Left lung (tissue), 10 donors: ENCODE measurements around the gene ATXN7L3. TPM values are rescaled to one million over a fixed set of nuclear protein-coding genes. Genes with fewer than 3 reads are reported as not detected.
"Not testable (repeated sequence)": the region's sequence is repeated elsewhere in the genome, so short reads cannot be mapped to it uniquely, and the experiment has no call there.

Source experiments
- ATAC-seq: fragments of 200-7000 bp; cut with Tn5 transposase; one replicate; pipeline ENCODE4 v1.9.1; 2020; ENCODE audit warnings: moderate library complexity
- DNase-seq, 4 donors: peaks; one replicate each; pipeline ENCODE4 v3.0.0-alpha.2; 2013 to 2020
- H3K27ac ChIP-seq, 2 donors: fragments of 200-600 bp; sonication (generic) in 1 of 2; one replicate each; pipeline versions ENCODE4 v1.5.0 to v1.8.0; 2020 to 2021
- H3K27me3 ChIP-seq, 2 donors: fragments of 200-600 bp; sonication (generic) in 1 of 2; one replicate each; pipeline versions ENCODE4 v1.5.0 to v1.8.0; 2020 to 2021
- H3K36me3 ChIP-seq, 2 donors: fragments of 200-600 bp; sonication (generic) in 1 of 2; one replicate each; pipeline versions ENCODE4 v1.5.0 to v1.8.0; 2020 to 2021
- H3K4me1 ChIP-seq, 2 donors: fragments of 200-600 bp; one replicate each; pipeline ENCODE4 v1.8.0; 2021
- H3K4me3 ChIP-seq, 2 donors: fragments of 200-600 bp; sonication (generic) in 1 of 2; one replicate each; pipeline versions ENCODE4 v1.5.0 to v1.8.0; 2020 to 2021; ENCODE audit warnings: mild to moderate bottlenecking in 1 of 2
- H3K9me3 ChIP-seq, 2 donors: fragments of 200-600 bp; sonication (generic) in 1 of 2; one replicate each; pipeline versions ENCODE4 v1.5.0 to v1.8.0; 2020 to 2021
- CTCF ChIP-seq, 2 donors: fragments of 200-600 bp; sonication (generic) in 1 of 2; IDR thresholded peaks; one replicate each; pipeline versions ENCODE4 v1.5.0 to v1.8.0; 2021; ENCODE audit warnings: antibody characterized with exemption in 2 of 2
- intact Hi-C, 2 donors: fragments of 100-400 bp; cut with DNase I; formaldehyde crosslinking; loops; one replicate each; pipeline versions ENCODE4 v1.11.2 to v1.14.2; 2022
- polyA plus RNA-seq, 6 donors: library from polyadenylated mRNA; unstranded; fragments of 120-200 nt; gene quantifications; one replicate each; pipeline ENCODE4 v1.2.1, GENCODE V29; 2013; ENCODE audit not compliant: insufficient read length in 6 of 6
- total RNA-seq, 2 donors: library from RNA; stranded (reverse); fragmentation: NEBNext Ultra II Directional; extraction: Animal tissue kit (Norgen Biotek cat#: 25700); gene quantifications; one replicate each; pipeline ENCODE4 v1.2.1, GENCODE V29; 2021
- donor health status: DM: no; HTN: yes; CAD: no.
- donor health status: DM: no; HTN: no; CAD: no.

Gene ATXN7L3
- total and polyA plus RNA-seq, 8 donors: 51.3 to 81.8 (median 62.5) TPM

GRCh38 chr17:44159519-44160210, 40.0 kb downstream of the ATXN7L3 start:
- Histone ChIP-seq H3K27me3 (no peaks in the 10 kb centered on the region), H3K27ac (no peak overlapping the region), H3K4me3 (no peak overlapping the region), H3K9me3 (no peaks in the 10 kb centered on the region), H3K4me1 (no peaks in the 10 kb centered on the region), H3K36me3 (peaks cover 0 to 6% of the 10 kb centered on the region in 2 donors)
- DNase-seq (peak in 1 of 4 donors; percentile 20), ATAC-seq (no peak)
- intact Hi-C loops: loop anchor here in 1 of 2 donors (10.0 kb wide), 1 partner anchor 215 kb away; the partner anchor contains the start of gene PPY
- no peak for TF ChIP-seq CTCF (IDR thresholded peaks at IDR 0.05)

DNA sequence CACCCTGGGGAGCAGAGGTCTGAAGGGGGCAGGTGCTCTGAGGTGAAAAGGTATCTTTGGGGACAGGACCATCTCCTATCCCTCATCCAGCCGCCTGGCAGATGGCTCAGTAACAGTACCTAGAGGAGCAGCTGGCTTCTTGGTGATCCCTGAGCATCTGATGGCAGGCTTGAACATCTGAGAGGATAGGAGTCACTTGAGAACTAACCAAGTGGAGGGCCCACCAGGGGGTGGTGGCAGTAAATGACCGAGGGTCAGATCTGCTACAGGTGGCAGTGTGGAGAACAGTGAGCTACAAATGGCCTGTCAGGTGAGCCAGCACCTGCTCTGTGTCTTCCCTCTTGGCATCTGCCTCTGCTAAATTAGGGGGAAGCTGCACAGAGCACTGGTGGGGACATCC, 44.2 kb downstream of the ATXN7L3 start:
- DNase-seq (no peak), ATAC-seq (no peak)
- no peaks in the 10 kb centered on the region for H3K36me3 ChIP-seq
- no peak for TF ChIP-seq CTCF (IDR thresholded peaks at IDR 0.05)
- H3K4me1 ChIP-seq: no peaks in the 10 kb centered on the region
- H3K27me3 ChIP-seq: no peaks in the 10 kb centered on the region
- intact Hi-C loops: no loop called here
- H3K4me3 ChIP-seq: no peak overlapping the region
- H3K9me3 ChIP-seq: no peaks in the 10 kb centered on the region
- H3K27ac ChIP-seq: no peak overlapping the region

- no peaks in the 10 kb centered on the region for H3K9me3 ChIP-seq
- no peak for ATAC-seq
- intact Hi-C loops: no loop called here
Observed at GRCh38 chr17:44152875-44153274, 46.8 kb downstream of the ATXN7L3 start.

DNA sequence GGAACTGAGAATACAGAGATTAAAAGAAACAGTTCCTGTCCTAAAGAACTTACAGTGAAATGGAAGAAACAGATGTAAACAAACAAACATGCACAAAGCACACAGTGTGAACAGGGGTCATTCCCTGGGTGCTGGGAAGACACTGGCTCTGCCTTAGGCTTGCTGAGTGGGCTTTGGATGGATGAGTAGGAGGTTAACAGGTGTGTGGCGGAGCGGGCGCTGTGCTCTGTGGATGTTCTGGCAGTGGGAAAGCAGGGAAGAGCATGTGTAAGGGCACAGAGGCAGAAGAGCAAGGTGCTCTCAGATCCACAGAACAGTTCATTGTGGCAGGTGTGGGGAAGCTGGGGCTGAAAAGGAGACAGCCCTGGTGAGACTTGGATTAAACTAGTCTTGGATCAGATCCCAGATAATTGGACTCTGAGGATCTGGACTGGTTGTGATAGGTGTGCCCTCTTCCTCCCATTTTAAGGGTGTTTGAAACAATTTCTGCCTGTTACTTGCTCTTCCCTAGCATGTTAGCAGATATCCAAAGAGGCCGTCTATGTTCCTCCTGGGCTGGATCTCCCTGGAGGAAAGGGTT, 49.8 kb downstream of the ATXN7L3 start:
- DNase-seq (peak in 1 of 4 donors; percentile 17), ATAC-seq (no peak)
- Histone ChIP-seq H3K9me3 (no peaks in the 10 kb centered on the region), H3K36me3 (no peaks in the 10 kb centered on the region), H3K27ac (no peak overlapping the region), H3K27me3 (no peaks in the 10 kb centered on the region), H3K4me1 (no peaks in the 10 kb centered on the region), H3K4me3 (no peak overlapping the region)
- intact Hi-C loops: no loop called here
- no peak for TF ChIP-seq CTCF (IDR thresholded peaks at IDR 0.05)

More at GRCh38 chr17:44152875-44153274, 46.8 kb downstream of the ATXN7L3 start:
- Histone ChIP-seq H3K27ac (no peak overlapping the region), H3K27me3 (no peaks in the 10 kb centered on the region), H3K36me3 (no peaks in the 10 kb centered on the region), H3K4me1 (no peaks in the 10 kb centered on the region), H3K4me3 (no peak overlapping the region)
- no peak for TF ChIP-seq CTCF (IDR thresholded peaks at IDR 0.05)
- no peak for DNase-seq

GRCh38 chr17:44149066-44149465, 50.6 kb downstream of the ATXN7L3 start:
- H3K4me1 ChIP-seq, H3K36me3 ChIP-seq, H3K4me3 ChIP-seq, ATAC-seq, H3K27me3 ChIP-seq, intact Hi-C loops, H3K27ac ChIP-seq, H3K9me3 ChIP-seq: not testable (repeated sequence)
- DNase-seq: peak in 1 of 4 donors; percentile 11
